CMK (cell line): Measurements from ENCODE around the gene YPEL2.

Source experiments
- DNase-seq: peaks from one replicate; pipeline ENCODE4 v3.0.0-alpha.2; 2010; ENCODE audit warnings: low read depth

The YPEL2 gene

DNA sequence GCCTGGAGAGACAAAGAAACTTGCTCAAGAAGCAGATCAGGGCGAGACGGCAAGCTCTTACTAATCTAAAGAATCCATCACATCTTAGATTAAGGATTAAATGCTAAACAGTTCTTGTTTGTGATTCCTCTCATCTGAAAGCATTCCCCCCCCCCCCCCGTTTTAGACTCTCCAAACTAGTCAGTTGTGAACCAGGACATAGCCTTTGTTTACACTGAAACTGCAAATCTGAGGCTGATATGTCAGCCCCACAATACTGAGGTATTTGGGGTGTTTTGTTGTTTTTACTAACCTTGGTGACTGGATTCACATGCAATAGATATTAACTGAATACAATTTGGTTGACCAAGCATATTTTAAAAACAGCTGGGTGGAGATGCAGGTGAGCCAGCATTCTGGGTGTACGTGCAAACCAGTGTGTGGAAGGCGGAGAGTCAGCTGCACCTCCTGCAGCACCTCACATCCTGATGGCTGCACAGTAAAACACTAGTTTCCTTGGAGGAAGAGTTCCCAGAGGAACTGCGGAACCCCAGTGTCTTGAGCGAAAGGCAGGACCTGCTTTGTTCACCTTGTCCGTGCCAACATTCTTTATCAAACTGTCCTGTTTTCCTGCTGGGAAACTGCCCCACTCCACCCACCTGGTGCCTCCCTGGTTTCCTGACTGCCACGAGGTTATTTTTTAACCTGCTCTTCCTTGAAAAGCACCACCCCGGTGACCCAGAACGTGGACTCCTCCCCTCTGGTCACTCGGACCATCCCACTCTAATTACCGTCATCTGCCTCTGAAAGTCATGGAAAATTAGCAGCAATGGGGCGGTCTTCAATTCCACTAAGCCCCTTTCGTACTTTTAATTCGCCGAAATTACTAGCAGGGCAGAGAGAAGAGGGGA lies 1.2 kb upstream of the YPEL2 start:
- DNase-seq, result no peak

DNA sequence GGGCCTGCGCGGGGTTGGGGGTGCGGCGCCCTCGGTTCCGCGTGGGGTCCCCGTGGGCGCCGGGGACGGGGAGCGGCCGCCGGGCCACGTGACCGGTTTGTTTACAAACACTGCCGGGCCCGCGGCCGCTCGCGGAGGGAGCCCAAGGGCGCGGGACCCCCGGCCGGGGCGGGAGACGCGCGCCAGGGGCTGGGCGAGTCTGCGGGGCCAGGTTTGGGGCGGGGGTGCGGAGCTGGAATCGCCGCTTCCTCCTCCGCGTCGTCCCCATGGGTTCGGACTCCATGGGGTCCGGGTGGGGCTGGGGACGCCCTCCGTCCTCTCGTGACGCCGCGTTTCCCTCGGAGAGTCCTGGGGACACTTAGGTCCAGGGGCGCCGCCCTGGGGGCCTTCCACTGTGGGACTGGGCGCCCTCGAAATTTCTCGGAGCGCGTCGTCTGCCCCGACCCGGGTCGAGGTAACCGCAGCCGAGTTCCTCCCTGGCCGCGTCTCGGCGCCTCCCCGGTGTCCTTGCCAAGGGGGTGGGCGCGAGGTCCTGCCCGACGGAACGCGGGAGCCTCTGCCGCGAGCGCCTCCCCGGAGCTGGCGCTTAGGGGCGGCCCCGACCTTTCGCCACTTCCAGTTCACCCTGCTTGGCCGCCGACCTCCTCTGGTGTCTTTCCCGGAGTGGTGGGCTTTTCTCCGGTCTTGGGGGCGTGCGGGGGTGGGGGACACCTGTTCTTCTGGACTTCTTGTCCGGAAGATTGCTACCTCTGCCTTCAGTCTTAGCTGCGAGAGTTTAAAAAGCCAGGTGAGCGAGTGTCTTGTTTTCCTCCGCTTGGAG lies 684 bp downstream of the YPEL2 start:
- no peak for DNase-seq

DNA sequence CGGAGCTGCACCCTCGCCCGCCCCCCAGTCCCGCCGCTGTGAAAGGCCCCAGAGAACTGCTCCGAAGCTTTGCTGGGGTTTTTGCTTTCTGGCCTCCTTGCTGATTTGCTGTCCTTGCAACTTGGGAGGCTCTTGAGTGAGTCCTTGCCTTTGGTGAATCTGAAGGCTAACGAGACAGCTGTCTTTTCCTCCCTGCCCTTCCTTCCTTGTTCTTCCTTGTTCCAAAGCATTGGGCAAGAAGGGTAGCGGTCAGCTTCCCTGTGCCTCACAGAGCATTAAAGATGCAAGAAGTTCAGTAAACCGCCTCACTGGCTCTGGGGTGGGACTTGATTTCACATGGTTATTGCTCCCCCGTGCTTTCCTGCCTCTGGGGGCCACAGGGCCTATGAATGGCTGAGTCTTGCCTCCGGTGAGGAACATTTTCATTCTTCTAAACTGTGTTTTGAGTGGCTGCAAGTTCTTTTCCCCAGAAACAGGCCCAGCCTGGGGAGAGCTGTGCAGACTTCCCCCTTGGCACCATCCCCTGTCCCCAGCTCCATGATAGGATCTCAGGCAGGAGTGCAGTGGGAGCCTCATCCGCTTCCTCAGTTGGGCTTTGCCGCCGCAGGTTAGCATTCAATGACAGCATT lies 1.4 kb downstream of the YPEL2 start:
- no peak for DNase-seq

DNA sequence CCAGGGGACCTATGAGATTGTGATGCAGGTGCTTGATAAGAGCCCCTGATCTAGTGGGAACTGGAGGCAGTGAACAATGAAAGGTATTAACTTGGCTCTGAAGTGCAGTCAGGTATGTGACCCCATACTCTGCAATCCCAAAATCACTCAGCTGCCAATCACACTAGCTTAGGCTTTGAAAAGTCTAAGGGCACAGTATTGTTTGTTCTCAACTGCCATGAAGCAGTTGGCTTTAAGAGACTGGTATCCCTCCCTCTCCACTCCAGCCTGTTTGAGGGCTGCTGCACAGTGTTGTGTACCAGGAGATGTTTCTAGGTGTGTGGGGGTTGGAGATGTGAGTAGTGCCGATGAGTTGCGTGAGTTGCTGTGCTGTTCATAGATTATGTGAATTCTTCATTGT lies 2.4 kb downstream of the YPEL2 start:
- no peak for DNase-seq

DNA sequence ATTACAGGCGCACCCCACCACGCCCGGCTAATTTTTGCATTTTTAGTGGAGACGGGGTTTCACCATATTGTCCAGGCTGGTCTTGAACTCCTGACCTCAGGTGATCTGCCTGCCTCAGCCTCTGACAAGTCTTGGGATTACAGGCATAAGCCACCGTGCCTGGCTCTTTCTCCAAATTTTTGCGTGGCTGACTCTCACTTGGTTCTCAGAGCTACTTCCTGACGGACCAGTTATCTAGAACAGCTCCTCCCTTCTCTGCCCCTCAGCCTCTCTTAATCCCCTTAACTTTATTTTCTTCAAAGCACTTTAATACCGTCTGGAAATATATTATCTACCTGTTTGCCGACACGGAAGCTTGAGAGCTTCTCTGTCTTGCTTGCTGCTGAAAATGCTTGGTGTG lies 4.2 kb downstream of the YPEL2 start:
- DNase-seq, result no peak

DNA sequence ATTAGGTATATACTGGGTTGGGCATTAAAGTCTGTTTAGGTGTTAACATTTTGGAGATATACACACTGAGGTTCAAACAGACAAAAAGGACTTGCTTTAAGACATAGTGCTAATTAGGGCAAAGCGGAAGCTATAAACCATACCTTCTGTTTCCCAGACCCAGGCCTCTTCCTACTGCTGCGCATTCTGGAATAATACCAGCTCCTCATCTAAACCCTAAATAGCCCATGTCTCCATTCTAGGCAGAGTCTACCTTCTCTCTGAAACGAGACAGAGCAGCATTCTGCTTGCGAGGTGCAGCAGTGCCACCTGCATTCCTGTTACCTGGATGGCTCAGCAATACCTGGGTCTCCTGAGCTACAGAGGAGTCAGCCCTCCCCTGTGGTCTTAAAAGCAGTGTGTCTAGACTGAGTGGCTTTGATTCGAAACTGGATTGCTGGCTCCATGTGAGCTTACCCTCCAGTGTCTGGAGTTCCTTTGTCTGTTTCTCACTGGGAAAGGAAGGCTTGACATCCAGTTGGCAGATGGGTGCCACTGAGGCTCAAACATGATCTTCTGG lies 6.4 kb downstream of the YPEL2 start:
- DNase-seq, result no peak

DNA sequence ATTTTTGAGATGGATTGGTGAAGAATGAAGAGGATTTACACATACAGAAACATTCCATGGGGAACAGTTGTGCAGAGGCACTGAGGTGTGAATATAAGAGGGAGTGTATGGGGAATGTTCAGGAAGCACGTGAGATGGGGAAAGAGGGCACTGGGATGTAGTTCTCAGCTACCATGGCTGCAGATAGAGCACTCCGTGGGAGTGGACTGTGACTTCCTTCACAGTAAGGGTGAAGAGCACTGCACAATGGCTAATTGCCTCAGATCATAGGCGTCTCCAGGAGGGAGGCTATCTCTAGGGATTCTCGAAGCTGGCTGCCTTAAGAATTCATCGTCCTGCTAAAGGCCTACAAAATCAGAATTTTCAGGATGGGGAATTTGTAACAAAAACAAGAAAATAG lies 7.0 kb downstream of the YPEL2 start:
- DNase-seq, result no peak

DNA sequence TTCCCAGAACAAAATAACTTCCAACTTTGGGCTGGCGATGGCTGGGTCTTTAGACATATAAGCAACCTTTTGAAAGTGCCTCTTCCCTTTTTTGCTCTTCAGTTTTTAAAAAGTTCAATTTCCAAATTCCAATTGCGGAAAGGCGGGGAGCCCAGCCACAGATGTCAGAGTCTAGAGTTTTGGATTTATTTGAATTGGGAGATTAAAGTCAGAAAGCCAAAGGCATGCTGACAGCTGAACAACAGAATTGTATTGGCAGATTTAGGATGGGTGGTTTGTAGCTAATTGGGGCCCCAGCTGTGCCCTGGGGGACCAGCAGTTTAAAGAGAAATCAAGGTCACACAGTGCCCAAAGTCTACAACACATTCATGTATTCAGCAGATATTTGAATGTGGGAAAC lies 10.5 kb downstream of the YPEL2 start:
- no peak for DNase-seq

DNA sequence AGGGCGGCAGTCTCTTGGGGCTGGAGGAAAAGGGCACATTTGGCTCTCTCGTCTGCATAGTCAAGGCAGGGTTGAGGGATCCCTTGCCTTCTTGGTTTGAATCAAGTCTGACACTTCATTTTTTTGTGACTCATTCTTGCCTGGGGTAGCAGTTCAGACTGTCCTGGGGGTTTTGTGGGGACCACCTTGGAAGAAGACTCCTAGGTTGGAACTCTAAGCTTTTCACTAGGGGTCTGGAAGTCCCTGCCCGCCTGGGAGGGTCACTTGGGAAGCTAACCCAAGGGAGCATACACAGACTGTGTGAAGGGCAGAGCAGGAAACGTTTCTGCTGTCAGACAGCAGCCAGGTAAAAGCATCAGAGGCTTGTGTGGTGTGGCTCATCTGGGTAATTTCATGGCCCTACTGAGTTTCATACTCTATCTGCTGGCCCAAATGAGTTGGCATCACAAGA lies 11.3 kb downstream of the YPEL2 start:
- no peak for DNase-seq

DNA sequence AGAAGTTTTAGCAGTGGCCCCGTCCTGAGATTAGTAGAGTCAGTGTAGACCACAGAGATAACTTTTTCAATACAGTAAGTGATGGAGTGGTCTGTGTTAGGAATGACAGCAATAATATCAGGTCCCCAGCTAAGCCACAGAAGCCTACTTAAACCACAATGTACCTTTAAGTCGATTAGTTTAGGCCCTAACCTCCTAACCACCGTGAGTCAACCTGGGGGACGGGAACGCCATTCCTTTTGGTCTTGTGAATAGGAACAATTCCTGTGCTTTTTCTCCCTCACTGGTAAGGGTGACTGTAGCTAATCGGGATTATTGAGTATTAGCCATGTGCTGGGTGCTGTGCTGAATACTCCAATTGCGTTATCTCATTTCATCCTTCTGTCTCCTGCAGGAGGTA lies 14.0 kb downstream of the YPEL2 start:
- DNase-seq, result no peak

DNA sequence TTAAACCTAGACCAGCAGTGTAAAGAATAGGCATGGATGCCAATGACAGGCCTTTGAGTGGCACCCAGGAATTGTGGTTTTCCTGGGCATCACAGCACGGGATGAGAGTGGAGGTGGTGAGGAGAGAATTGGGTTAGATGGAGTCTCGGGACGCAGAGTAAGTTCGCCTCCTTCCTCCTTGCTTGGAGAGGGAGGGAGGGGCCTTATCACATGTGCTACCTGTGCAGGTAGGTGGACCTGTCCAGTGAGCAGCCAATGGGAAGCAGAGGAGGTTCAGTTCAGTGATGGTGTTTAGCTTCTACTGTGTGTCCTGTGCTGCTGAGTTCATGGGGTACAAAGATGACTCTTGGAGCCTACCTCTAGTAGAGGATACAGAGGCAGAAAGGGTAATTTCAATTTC lies 14.9 kb downstream of the YPEL2 start:
- DNase-seq, result no peak

DNA sequence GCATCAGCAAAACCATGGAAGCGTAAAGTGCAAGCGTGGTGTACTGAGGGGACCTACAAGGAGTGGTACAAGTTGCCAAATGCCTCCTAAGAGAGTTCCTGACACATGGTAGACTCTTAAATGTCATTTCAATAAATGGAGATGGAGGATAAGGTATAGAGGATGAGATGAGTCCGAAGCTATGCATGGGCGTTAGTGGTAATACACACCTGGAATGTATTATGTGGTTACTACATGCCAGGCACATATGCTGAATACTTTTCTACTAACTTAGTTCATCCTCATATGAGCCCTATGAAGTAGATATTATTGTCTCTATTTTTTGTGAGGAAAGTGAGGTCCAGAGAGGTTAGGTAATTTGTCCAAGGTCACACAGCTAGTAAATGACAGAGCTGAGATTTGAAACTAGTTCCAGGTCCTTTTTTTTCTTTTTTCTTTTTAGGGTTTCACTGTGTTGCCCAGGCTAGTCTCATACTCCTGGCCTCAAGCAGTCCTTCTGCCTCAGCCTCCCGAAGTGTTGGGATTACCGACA lies 15.5 kb downstream of the YPEL2 start:
- DNase-seq, result no peak

DNA sequence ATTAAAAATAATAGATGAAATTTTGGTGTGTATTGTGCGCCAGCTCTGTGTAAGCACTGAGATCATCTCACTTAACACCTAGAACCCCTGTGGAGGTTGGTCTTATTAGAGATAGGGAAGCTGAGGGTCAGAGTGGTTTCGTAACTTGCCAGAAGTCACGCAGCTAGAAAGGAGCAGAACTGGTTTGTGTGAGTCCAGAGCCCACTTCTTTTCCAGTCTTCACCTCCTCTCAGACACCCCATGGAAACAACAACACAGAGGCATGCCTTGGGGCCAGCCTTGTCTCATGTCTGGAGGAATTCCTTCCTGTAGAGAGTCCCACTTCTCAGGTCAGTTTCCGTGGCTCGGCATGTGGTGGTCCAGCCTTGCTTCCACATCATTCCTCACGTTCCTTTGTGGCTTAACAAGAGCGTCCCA lies 16.5 kb downstream of the YPEL2 start:
- DNase-seq, result no peak

DNA sequence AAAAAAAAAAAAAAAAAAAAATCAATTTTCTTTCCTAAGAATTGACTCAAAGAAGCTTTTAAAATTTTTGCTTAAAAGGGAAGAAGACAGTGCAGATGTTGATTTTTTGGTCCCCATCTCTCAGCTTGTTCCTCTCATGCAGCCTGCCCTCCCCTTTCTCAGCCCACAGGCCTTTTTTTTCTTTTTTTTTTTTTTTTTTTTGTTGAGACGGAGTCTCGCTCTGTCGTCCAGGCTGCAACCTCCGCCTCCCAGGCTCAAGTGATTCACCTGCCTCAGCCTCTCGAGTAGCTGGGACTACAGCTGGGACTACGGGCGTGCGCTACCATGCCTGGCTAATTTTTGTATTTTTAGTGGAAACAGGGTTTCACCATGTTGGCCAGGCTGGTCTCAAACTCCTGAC lies 17.7 kb downstream of the YPEL2 start:
- no peak for DNase-seq

DNA sequence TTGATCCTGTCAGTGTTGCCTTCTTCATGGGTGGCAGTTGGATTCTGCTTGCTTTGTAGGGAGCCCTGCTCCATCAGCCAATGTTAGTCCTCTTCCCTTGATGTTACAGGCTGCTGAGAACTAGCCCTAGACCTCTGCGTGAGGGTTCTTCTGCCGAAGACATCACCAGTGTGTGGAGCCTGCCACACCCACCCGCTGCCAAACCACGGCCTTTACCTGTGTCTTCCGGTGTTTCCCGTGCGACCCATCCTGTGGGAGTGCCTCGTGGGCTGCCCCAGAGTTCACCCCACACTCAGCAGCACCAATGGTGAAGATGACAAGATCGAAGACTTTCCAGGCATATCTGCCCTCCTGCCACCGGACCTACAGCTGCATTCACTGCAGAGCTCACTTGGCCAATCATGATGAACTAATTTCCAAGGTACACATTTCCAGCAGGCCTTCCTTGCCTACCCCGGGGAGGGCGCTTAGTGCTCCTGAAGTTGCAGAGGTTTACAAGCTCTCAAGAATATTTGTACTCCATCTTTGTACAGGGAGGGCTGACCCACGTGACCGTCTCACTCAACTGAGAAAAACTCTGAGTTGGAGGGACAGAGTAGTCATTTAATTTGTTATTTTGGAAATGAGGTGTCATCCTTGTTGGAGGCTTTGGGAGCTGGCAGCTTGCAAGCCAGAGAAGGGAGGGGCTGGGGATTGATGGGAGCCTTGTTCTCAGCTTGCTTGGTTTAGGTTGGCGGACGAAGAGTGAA lies 21.8 kb downstream of the YPEL2 start:
- DNase-seq, result no peak

DNA sequence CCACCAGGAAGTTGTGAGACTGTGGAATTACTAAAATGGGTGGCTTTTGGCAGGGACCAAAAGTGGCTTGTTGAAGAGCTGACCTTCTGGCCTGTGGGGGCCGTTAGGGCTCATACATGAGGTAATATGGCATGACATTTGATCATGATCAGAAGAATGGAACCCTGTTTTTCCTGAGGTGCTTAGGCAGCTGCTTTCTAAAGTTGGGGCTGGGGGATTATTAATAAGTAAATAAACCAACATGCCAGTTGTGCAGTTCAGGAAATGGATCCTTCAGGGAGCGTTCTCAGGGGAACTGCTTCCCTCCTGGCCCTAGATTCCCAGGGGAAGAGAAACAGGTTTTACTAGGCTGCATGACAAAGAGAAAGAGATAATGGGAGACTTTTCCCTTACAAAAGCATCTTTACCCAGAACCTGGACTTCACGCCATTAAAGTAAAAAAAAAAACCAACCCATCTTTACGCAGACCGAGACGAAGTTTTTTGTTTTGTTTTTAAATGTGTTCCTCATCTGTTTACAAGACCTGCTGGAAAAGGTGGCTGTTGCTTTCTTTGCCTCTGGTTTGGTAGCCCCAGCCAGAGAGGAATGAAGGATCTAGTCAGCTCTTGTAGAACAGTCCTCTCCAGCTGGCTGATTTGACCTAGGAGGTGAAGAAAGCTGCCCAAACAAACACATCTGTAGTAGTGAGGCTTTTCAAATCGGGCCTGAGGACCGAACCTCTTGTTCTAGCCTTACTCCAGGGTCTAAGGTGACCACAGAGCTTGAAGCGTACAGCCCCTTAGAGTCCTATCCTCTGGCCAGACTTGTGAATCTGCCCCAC lies 22.7 kb downstream of the YPEL2 start:
- DNase-seq, result no peak

DNA sequence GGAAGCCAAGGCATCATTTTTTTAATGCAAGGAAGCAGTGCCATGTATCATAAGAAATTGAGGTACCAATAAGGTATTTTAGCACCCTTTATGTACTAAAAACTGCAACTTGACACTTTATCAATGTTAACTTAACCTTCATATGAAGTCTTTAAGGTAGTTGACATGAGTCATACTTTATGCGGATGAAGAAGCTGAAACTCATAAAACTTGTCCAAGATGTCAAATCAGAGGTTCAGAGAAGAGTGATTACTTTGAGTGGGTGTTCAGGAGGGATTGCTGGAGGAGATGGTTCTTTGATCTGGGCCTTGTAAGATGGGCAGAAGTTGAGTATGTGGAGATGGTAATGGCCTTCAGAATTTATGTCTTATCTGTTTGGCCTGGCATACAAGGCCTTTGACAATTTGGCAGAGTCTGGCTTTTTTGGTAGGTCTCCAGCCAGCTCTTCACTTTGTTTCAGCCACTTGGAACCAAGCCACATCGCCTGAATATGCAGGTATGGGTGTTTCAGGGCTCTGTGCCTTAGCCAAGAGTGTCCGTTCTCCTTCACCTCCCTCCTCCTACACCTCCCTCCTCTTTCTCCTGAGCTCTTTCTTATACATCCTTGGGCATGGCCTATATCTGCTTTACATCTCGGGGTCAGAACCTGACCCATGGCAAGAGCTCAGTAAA lies 23.7 kb downstream of the YPEL2 start:
- DNase-seq, result no peak

DNA sequence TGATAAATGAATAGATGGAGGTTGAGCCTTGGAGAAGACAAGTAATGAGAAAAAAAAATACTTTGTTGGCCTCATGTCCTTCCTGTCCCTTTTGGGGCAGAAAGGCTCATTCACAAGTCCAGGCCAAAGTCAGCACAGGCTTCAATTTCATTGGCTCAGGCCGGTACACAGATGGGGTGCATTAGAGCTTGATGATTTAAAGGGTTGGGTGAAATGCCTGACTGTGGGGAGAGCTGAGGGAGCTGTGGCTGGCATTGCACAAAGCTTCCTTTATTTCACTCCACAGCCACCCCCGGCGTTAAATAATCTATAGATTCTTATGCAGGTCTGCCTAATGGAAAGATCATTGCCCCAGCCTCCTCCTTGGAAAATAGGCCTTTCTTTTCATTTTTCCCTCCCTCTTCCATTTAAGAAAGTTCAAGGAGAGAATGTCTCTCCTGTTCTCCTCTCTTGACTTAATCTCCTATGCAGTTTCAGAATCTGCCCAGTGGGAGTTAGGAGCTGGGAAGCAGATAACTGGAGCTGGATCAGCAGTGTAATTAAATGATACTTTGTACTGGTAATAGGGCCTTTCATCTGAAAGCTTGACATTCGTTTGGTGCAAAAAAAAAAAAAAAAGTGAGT lies 24.4 kb downstream of the YPEL2 start:
- DNase-seq, result no peak

DNA sequence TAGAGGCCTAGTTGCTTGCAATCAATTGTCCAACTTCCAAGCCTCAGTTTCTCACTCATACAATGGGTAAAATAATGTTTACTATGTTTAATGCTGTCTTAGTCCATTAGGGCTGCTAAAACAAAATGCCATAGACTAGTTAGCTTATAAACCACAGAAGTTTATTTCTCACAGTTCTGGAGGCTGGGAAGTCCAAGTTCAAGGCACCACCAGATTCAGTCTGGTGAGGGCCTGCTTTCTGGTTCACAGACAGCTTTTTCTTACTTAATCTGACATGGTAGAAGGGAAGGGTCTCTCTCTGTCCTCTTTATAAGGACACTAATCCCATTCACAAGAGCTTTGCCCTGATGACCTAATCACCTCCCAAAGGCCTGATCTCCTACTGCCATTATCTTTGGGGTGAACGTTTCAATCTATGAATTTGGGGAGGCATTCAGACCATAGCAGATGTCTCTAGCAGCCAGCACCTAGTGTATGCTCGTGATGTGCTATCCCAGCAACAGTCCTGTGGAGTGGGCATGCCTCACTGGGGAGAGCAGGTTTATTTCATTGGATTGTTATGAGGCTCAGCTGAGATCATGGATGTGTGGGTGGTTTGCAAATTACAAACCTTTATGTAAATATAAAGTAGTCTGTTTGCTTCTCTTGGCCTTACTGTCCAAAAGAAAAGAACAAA lies 25.2 kb downstream of the YPEL2 start:
- DNase-seq, result no peak
